ENCODE results near the gene FRMD1. TPM values are rescaled to one million over a fixed set of nuclear protein-coding genes. Genes with fewer than 3 reads are reported as not detected.

FRMD1 gene
- total RNA-seq, 1 experiment from 2014 or later: not detected

GRCh38 chr6:168115748-168116437 is 36.9 kb upstream of the FRMD1 start:
- intact Hi-C loops (cut with micrococcal nuclease): no loop called here
- Histone ChIP-seq H3K4me2 (ENCODE audit: low read length) (no peak overlapping the region), H3K4me3 (ENCODE audit: low read length) (no peak overlapping the region), H3K27ac (ENCODE audit: low read length) (no peak overlapping the region), H3K79me2 (ENCODE audit: low read length) (no peaks in the 10 kb centered on the region), H3F3A (ENCODE audit: low read length, unreplicated experiment) (no peaks in the 10 kb centered on the region), H3K4me1 (ENCODE audit: insufficient read depth, low read length) (no peaks in the 10 kb centered on the region), H4K20me1 (ENCODE audit: low read length) (no peaks in the 10 kb centered on the region), H3K9me2 (replicated peaks; ENCODE audit: low read length) (no peaks in the 10 kb centered on the region), H3K27me3 (ENCODE audit: low read length) (no peaks in the 10 kb centered on the region), H2AFZ (ENCODE audit: low read length) (no peak overlapping the region), H3K9ac (ENCODE audit: low read length) (no peak overlapping the region), H3K9me3 (ENCODE audit: low read length) (no peaks in the 10 kb centered on the region), H3K36me3 (ENCODE audit: low read depth, low read length) (no peaks in the 10 kb centered on the region)
- ChIA-PET POLR2A (ENCODE audit: unreplicated experiment) (no interaction called here), CTCF (no interaction called here)
- ATAC-seq (no peak), DNase-seq (no peak)
- TF ChIP-seq CTCF (conservative IDR thresholded peaks at IDR 0.05; ENCODE audit: low read depth, low read length): no peak
- no peak for TF ChIP-seq EZH2phosphoT487 (IDR thresholded peaks at IDR 0.05; ENCODE audit: borderline replicate concordance, low read length)
- TF ChIP-seq EZH2 (IDR thresholded peaks at IDR 0.05; ENCODE audit: low read length, unreplicated experiment): no peak
- BruUV-seq (replicated peaks): no TSS peak

GRCh38 chr6:168113226-168113625 is 34.2 kb upstream of the FRMD1 start:
- Histone ChIP-seq H4K20me1 (ENCODE audit: low read length) (no peaks in the 10 kb centered on the region), H3K4me3 (ENCODE audit: low read length) (no peak overlapping the region), H3K4me1 (ENCODE audit: insufficient read depth, low read length) (no peaks in the 10 kb centered on the region), H3K4me2 (ENCODE audit: low read length) (no peak overlapping the region), H3K27ac (ENCODE audit: low read length) (no peak overlapping the region), H3K79me2 (ENCODE audit: low read length) (no peaks in the 10 kb centered on the region), H2AFZ (ENCODE audit: low read length) (no peak overlapping the region), H3K9ac (ENCODE audit: low read length) (no peak overlapping the region), H3K36me3 (ENCODE audit: low read depth, low read length) (no peaks in the 10 kb centered on the region), H3F3A (ENCODE audit: low read length, unreplicated experiment) (no peaks in the 10 kb centered on the region), H3K9me2 (replicated peaks; ENCODE audit: low read length) (no peaks in the 10 kb centered on the region), H3K9me3 (ENCODE audit: low read length) (no peaks in the 10 kb centered on the region), H3K27me3 (ENCODE audit: low read length) (no peaks in the 10 kb centered on the region)
- no TSS peak for BruUV-seq (replicated peaks)
- POLR2A ChIA-PET (ENCODE audit: unreplicated experiment): no interaction called here
- TF ChIP-seq CTCF (conservative IDR thresholded peaks at IDR 0.05; ENCODE audit: low read depth, low read length) (no peak), EZH2phosphoT487 (IDR thresholded peaks at IDR 0.05; ENCODE audit: borderline replicate concordance, low read length) (no peak), EZH2 (IDR thresholded peaks at IDR 0.05; ENCODE audit: low read length, unreplicated experiment) (no peak)
- DNase-seq: no peak
- intact Hi-C loops (cut with micrococcal nuclease): no loop called here
- no peak for ATAC-seq
- CTCF ChIA-PET: no interaction called here

GRCh38 chr6:168111911-168112310 is 32.9 kb upstream of the FRMD1 start:
- H3K27ac ChIP-seq (ENCODE audit: low read length): no peak overlapping the region
- no peaks in the 10 kb centered on the region for H3K4me1 ChIP-seq (ENCODE audit: insufficient read depth, low read length)
- no peak overlapping the region for H3K4me3 ChIP-seq (ENCODE audit: low read length)
- H3K9me3 ChIP-seq (ENCODE audit: low read length): no peaks in the 10 kb centered on the region
- ChIA-PET CTCF (no interaction called here), POLR2A (ENCODE audit: unreplicated experiment) (no interaction called here)
- no peaks in the 10 kb centered on the region for H3K9me2 ChIP-seq (replicated peaks; ENCODE audit: low read length)
- no peak for ATAC-seq
- no peaks in the 10 kb centered on the region for H4K20me1 ChIP-seq (ENCODE audit: low read length)
- BruUV-seq (replicated peaks): no TSS peak
- DNase-seq: no peak
- H3K36me3 ChIP-seq (ENCODE audit: low read depth, low read length): no peaks in the 10 kb centered on the region
- no peak for TF ChIP-seq CTCF (conservative IDR thresholded peaks at IDR 0.05; ENCODE audit: low read depth, low read length)
- no peak for TF ChIP-seq EZH2phosphoT487 (IDR thresholded peaks at IDR 0.05; ENCODE audit: borderline replicate concordance, low read length)
- TF ChIP-seq EZH2 (IDR thresholded peaks at IDR 0.05; ENCODE audit: low read length, unreplicated experiment): no peak
- no peaks in the 10 kb centered on the region for H3F3A ChIP-seq (ENCODE audit: low read length, unreplicated experiment)
- no peaks in the 10 kb centered on the region for H3K27me3 ChIP-seq (ENCODE audit: low read length)
- no peak overlapping the region for H3K9ac ChIP-seq (ENCODE audit: low read length)
- H3K4me2 ChIP-seq (ENCODE audit: low read length): no peak overlapping the region
- H3K79me2 ChIP-seq (ENCODE audit: low read length): no peaks in the 10 kb centered on the region
- intact Hi-C loops (cut with micrococcal nuclease): no loop called here
- no peak overlapping the region for H2AFZ ChIP-seq (ENCODE audit: low read length)
